ENCODE results near the gene ILDR1. TPM values are rescaled to one million over a fixed set of nuclear protein-coding genes. Genes with fewer than 3 reads are reported as not detected.

Gene ILDR1
- total RNA-seq, 1 donor from 2014 or later: 3.7 TPM

GRCh38 chr3:121979734-121980449 lies 42.2 kb downstream of the ILDR1 start:
- H3K27me3 ChIP-seq: no peaks in the 10 kb centered on the region
- H3K4me1 ChIP-seq: peaks cover 5% of the 10 kb centered on the region
- intact Hi-C loops (cut with DNase I): no loop called here
- no peaks in the 10 kb centered on the region for H3K36me3 ChIP-seq
- H3K9me3 ChIP-seq: no peaks in the 10 kb centered on the region
- no peak overlapping the region for H3K4me3 ChIP-seq
- H3K27ac ChIP-seq: no peak overlapping the region
- no peak for TF ChIP-seq POLR2AphosphoS5 (IDR thresholded peaks at IDR 0.05; ENCODE audit: insufficient read depth in 1 of 2, low read depth in 1 of 2)
- no peak for TF ChIP-seq POLR2A (IDR thresholded peaks at IDR 0.05)
- no peak for TF ChIP-seq CTCF (IDR thresholded peaks at IDR 0.05)
- no peak for DNase-seq (ENCODE audit: extremely low spot score in 2 of 2)

GRCh38 chr3:121979246-121979645 lies 42.8 kb downstream of the ILDR1 start:
- Histone ChIP-seq H3K36me3 (no peaks in the 10 kb centered on the region), H3K27ac (no peak overlapping the region), H3K4me3 (no peak overlapping the region), H3K4me1 (peaks cover 5% of the 10 kb centered on the region), H3K9me3 (no peaks in the 10 kb centered on the region), H3K27me3 (no peaks in the 10 kb centered on the region)
- TF ChIP-seq CTCF (IDR thresholded peaks at IDR 0.05) (no peak), POLR2AphosphoS5 (IDR thresholded peaks at IDR 0.05; ENCODE audit: insufficient read depth in 1 of 2, low read depth in 1 of 2) (no peak), POLR2A (IDR thresholded peaks at IDR 0.05) (no peak)
- DNase-seq (ENCODE audit: extremely low spot score in 2 of 2): no peak
- intact Hi-C loops (cut with DNase I): no loop called here

DNA sequence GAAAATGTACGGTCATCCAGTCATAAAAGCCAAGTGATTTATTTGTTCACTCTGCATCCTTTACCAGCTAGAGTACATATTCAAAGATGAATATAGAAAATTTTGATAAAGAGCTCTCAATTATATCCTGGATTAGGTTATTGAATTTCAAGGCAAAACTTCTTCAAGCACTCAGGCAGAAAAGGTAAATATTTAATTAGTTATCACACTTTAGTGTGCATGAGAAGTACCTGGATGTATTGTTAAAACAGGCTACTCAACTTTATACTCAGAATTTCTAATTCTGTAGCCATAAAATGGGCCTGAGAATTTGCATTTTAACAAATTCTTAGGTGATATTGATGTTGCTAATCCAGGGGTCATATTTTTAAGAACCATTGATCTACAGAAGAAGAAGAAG lies 45.3 kb downstream of the ILDR1 start:
- DNase-seq (ENCODE audit: extremely low spot score in 2 of 2): no peak
- Histone ChIP-seq H3K9me3 (no peaks in the 10 kb centered on the region), H3K27ac (no peak overlapping the region), H3K4me1 (peaks cover 5% of the 10 kb centered on the region), H3K4me3 (no peak overlapping the region), H3K27me3 (no peaks in the 10 kb centered on the region), H3K36me3 (no peaks in the 10 kb centered on the region)
- intact Hi-C loops (cut with DNase I): no loop called here
- TF ChIP-seq POLR2A (IDR thresholded peaks at IDR 0.05): no peak
- no peak for TF ChIP-seq POLR2AphosphoS5 (IDR thresholded peaks at IDR 0.05; ENCODE audit: insufficient read depth in 1 of 2, low read depth in 1 of 2)
- TF ChIP-seq CTCF (IDR thresholded peaks at IDR 0.05): no peak

- H3K4me1 ChIP-seq: peaks cover 5% of the 10 kb centered on the region
- TF ChIP-seq POLR2A (IDR thresholded peaks at IDR 0.05) (no peak), CTCF (IDR thresholded peaks at IDR 0.05) (no peak), POLR2AphosphoS5 (IDR thresholded peaks at IDR 0.05; ENCODE audit: insufficient read depth in 1 of 2, low read depth in 1 of 2) (no peak)
- no peak overlapping the region for H3K4me3 ChIP-seq
- DNase-seq (ENCODE audit: extremely low spot score in 2 of 2): no peak
- intact Hi-C loops (cut with DNase I): no loop called here
- no peaks in the 10 kb centered on the region for H3K36me3 ChIP-seq
- no peaks in the 10 kb centered on the region for H3K9me3 ChIP-seq
- H3K27me3 ChIP-seq: no peaks in the 10 kb centered on the region
- no peak overlapping the region for H3K27ac ChIP-seq
These were observed 46.2 kb downstream of the ILDR1 start for GRCh38 chr3:121975702-121976302.

DNA sequence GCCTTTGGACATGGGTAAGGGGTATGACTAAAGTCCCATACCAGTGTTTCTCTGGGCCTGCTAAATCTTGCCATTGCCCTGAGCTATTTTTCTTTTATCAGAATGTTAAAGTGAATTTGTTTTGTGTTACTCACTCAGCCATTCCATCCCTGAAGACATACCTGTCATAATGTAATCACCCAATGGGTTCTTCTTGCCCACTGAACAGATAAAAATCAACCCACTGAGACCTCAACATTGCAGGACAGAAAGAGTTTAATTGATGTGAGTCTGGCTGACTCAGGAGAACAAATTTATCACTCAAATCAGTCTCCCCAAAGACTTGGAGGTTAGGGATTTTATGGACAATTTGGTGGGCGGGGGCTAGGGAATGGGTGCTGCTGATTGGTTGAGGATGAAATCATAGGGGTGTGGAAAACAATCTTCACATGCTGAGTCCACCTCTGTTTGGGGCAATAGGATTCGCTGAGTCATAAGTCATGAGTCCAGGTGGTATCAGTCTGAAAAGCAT lies 47.4 kb downstream of the ILDR1 start:
- no peaks in the 10 kb centered on the region for H3K4me1 ChIP-seq
- no peak for TF ChIP-seq POLR2AphosphoS5 (IDR thresholded peaks at IDR 0.05; ENCODE audit: insufficient read depth in 1 of 2, low read depth in 1 of 2)
- TF ChIP-seq POLR2A (IDR thresholded peaks at IDR 0.05): no peak
- TF ChIP-seq CTCF (IDR thresholded peaks at IDR 0.05): no peak
- H3K27ac ChIP-seq: no peak overlapping the region
- no peak overlapping the region for H3K4me3 ChIP-seq
- intact Hi-C loops (cut with DNase I): no loop called here
- no peaks in the 10 kb centered on the region for H3K9me3 ChIP-seq
- DNase-seq (ENCODE audit: extremely low spot score in 2 of 2): no peak
- H3K27me3 ChIP-seq: no peaks in the 10 kb centered on the region
- H3K36me3 ChIP-seq: no peaks in the 10 kb centered on the region
